ENCODE measurements around the gene OR10P1.
"Not testable (repeated sequence)": the region's sequence is repeated elsewhere in the genome, so short reads cannot be mapped to it uniquely, and the experiment has no call there.

OR10P1 gene

GRCh38 chr12:55636853-55637252 is at the start of gene OR10P1:
Gene OR10P1 (plus strand): TSS chr12:55636892. CDS start chr12:55636892, 0 bp downstream.
- no peak for FAIRE-seq

- FAIRE-seq = not testable (repeated sequence)
These were observed 46.5 kb upstream of the OR10P1 start for GRCh38 chr12:55590152-55590551.

- no peak for FAIRE-seq
These were observed 28.7 kb upstream of the OR10P1 start for GRCh38 chr12:55607821-55608594.

- no peak for FAIRE-seq
These were observed 26.1 kb upstream of the OR10P1 start for GRCh38 chr12:55610598-55610997.

GRCh38 chr12:55612646-55613045 is 24.0 kb upstream of the OR10P1 start:
- no peak for FAIRE-seq

GRCh38 chr12:55614764-55615163 is 21.9 kb upstream of the OR10P1 start:
- no peak for FAIRE-seq

- FAIRE-seq = peak; percentile 96
These were observed 17.1 kb upstream of the OR10P1 start for GRCh38 chr12:55619354-55620138.

GRCh38 chr12:55624056-55624455 is 12.6 kb upstream of the OR10P1 start:
- FAIRE-seq = no peak

GRCh38 chr12:55626154-55626553 is 10.5 kb upstream of the OR10P1 start:
- FAIRE-seq = no peak

- no peak for FAIRE-seq
These were observed 7.4 kb upstream of the OR10P1 start for GRCh38 chr12:55629058-55629841.

GRCh38 chr12:55631056-55631455 is 5.6 kb upstream of the OR10P1 start:
- no peak for FAIRE-seq

GRCh38 chr12:55631733-55632132 is 5.0 kb upstream of the OR10P1 start:
- no peak for FAIRE-seq

GRCh38 chr12:55633151-55633550 is 3.5 kb upstream of the OR10P1 start:
- no peak for FAIRE-seq

- FAIRE-seq = no peak
These were observed 506 bp upstream of the OR10P1 start for GRCh38 chr12:55636116-55636655.

GRCh38 chr12:55637467-55637866 is 775 bp downstream of the OR10P1 start:
- no peak for FAIRE-seq

GRCh38 chr12:55641595-55641994 is 4.9 kb downstream of the OR10P1 start:
- no peak for FAIRE-seq

GRCh38 chr12:55642267-55642666 is 5.6 kb downstream of the OR10P1 start:
- no peak for FAIRE-seq

GRCh38 chr12:55642669-55643068 is 6.0 kb downstream of the OR10P1 start:
- no peak for FAIRE-seq

- no peak for FAIRE-seq
These were observed 7.9 kb downstream of the OR10P1 start for GRCh38 chr12:55644591-55644990.

GRCh38 chr12:55647027-55647426 is 10.3 kb downstream of the OR10P1 start:
- no peak for FAIRE-seq

GRCh38 chr12:55650620-55651298 is 14.1 kb downstream of the OR10P1 start:
- FAIRE-seq = not testable (repeated sequence)

GRCh38 chr12:55651299-55651683 is 14.6 kb downstream of the OR10P1 start:
- no peak for FAIRE-seq
